H9 (cell line): ENCODE results near the gene CACNA1D. TPM values are rescaled to one million over a fixed set of nuclear protein-coding genes. Genes with fewer than 3 reads are reported as not detected.

Experiments
- DNase-seq: peaks from one replicate; pipeline ENCODE4 v3.0.0-alpha.2; 2017
- H2AFZ ChIP-seq: one replicate; pipeline ENCODE4 v1.6.1; 2013; ENCODE audit warnings: mild to moderate bottlenecking, low read length, control low read depth, moderate library complexity
- H2AK5ac ChIP-seq: 2 replicates; pipeline ENCODE4 v1.6.1; 2013; ENCODE audit warnings: low read length, control low read depth, mixed read lengths; ENCODE audit not compliant: insufficient read length
- H2BK120ac ChIP-seq: one replicate; pipeline ENCODE4 v1.6.1; 2013; ENCODE audit warnings: low read depth, mild to moderate bottlenecking, low read length, control low read depth, inconsistent platforms; ENCODE audit not compliant: poor library complexity, severe bottlenecking
- H2BK12ac ChIP-seq: 2 replicates; pipeline ENCODE4 v1.6.1; 2013; ENCODE audit warnings: low read length, control low read depth, mixed read lengths, low read depth; ENCODE audit not compliant: insufficient read length
- H2BK15ac ChIP-seq: 2 replicates; pipeline ENCODE4 v1.6.1; 2013; ENCODE audit warnings: low read depth, low read length, control low read depth
- H2BK20ac ChIP-seq: one replicate; pipeline ENCODE4 v1.6.1; 2013; ENCODE audit warnings: low read depth, mild to moderate bottlenecking, low read length, control low read depth, inconsistent platforms; ENCODE audit not compliant: poor library complexity, severe bottlenecking
- H2BK5ac ChIP-seq: 2 replicates; pipeline ENCODE4 v1.6.1; 2013; ENCODE audit warnings: low read length, control low read depth, mixed read lengths; ENCODE audit not compliant: insufficient read length
- H3K14ac ChIP-seq: 2 replicates; pipeline ENCODE4 v1.6.1; 2013; ENCODE audit warnings: low read length, control low read depth; ENCODE audit not compliant: insufficient read depth
- H3K18ac ChIP-seq: 2 replicates; pipeline ENCODE4 v1.6.1; 2013; ENCODE audit warnings: low read depth, mild to moderate bottlenecking, mixed read lengths, low read length, control low read depth; ENCODE audit not compliant: insufficient read length
- H3K23ac ChIP-seq: 2 replicates; pipeline ENCODE4 v1.6.1; 2013; ENCODE audit warnings: low read length, control low read depth, mixed read lengths, low read depth; ENCODE audit not compliant: insufficient read length
- H3K23me2 ChIP-seq: 2 replicates; pipeline ENCODE4 v1.6.1; 2013; ENCODE audit warnings: low read depth, mild to moderate bottlenecking, mixed read lengths, low read length, control low read depth; ENCODE audit not compliant: insufficient read length, poor library complexity, severe bottlenecking
- H3K27ac ChIP-seq: 2 replicates; pipeline ENCODE4 v1.5.1; 2013; ENCODE audit warnings: low read length, control low read depth, mixed read lengths, low read depth; ENCODE audit not compliant: insufficient read length
- H3K27me3 ChIP-seq: 2 replicates; pipeline ENCODE4 v1.6.1; 2013; ENCODE audit warnings: low read length, control low read depth, inconsistent platforms; ENCODE audit not compliant: insufficient read depth
- H3K4ac ChIP-seq: 2 replicates; pipeline ENCODE4 v1.6.1; 2013; ENCODE audit warnings: low read depth, mild to moderate bottlenecking, control low read depth, inconsistent platforms, low read length, moderate library complexity
- H3K4me1 ChIP-seq: 2 replicates; pipeline ENCODE4 v1.6.1; 2013; ENCODE audit warnings: low read length, control low read depth, inconsistent platforms; ENCODE audit not compliant: insufficient read depth
- H3K4me2 ChIP-seq: 2 replicates; pipeline ENCODE4 v1.6.1; 2013; ENCODE audit warnings: low read length, control low read depth, mixed read lengths; ENCODE audit not compliant: insufficient read length, insufficient read depth
- H3K56ac ChIP-seq: 2 replicates; pipeline ENCODE4 v1.6.1; 2013; ENCODE audit warnings: low read depth, mild to moderate bottlenecking, mixed read lengths, low read length, control low read depth; ENCODE audit not compliant: insufficient read length
- H3K79me1 ChIP-seq: 2 replicates; pipeline ENCODE4 v1.6.1; 2013; ENCODE audit warnings: low read depth, mild to moderate bottlenecking, moderate library complexity, low read length, control low read depth, inconsistent platforms; ENCODE audit not compliant: insufficient read depth, poor library complexity, severe bottlenecking
- H3K79me2 ChIP-seq: 2 replicates; pipeline ENCODE4 v1.6.1; 2013; ENCODE audit warnings: low read length, control low read depth, inconsistent platforms; ENCODE audit not compliant: insufficient read depth
- H3K9ac ChIP-seq: 2 replicates; pipeline ENCODE4 v1.6.1; 2013; ENCODE audit warnings: low read length, control low read depth, mixed read lengths; ENCODE audit not compliant: insufficient read length; ENCODE audit errors: extremely low read depth
- H3K9me3 ChIP-seq: one replicate; pipeline ENCODE4 v1.6.1; 2013; ENCODE audit warnings: low read depth, low read length, inconsistent platforms; ENCODE audit not compliant: control insufficient read depth
- H3T11ph ChIP-seq: one replicate; pipeline ENCODE4 v1.6.1; 2013; ENCODE audit warnings: mild to moderate bottlenecking, low read length, control low read depth, inconsistent platforms
- H4K20me1 ChIP-seq: one replicate; pipeline ENCODE4 v1.6.1; 2013; ENCODE audit not compliant: control insufficient read depth, insufficient read length, insufficient read depth
- H4K5ac ChIP-seq: 2 replicates; pipeline ENCODE4 v1.6.1; 2013; ENCODE audit warnings: low read depth, mild to moderate bottlenecking, mixed read lengths, low read length, control low read depth; ENCODE audit not compliant: insufficient read length
- H4K8ac ChIP-seq: replicated peaks from 2 replicates; pipeline ENCODE4 v1.6.1; 2013; ENCODE audit warnings: low read length, control low read depth, mixed read lengths, low read depth; ENCODE audit not compliant: insufficient read length
- H4K91ac ChIP-seq: 2 replicates; pipeline ENCODE4 v1.6.1; 2013; ENCODE audit warnings: low read depth, mild to moderate bottlenecking, moderate library complexity, mixed read lengths, low read length, control low read depth; ENCODE audit not compliant: insufficient read length
- H3K27ac Mint-ChIP-seq, 3 experiments: 2 replicates in 2 of 3; 3 replicates in 1 of 3; pipeline ENCODE4 v1.8.0; 2020 to 2021; ENCODE audit warnings: mixed read lengths in 3 of 3, mild to moderate bottlenecking in 1 of 3, moderate library complexity in 1 of 3
- H3K27me3 Mint-ChIP-seq: 2 replicates; pipeline ENCODE4 v1.8.0; 2021; ENCODE audit warnings: low read depth, mild to moderate bottlenecking, moderate library complexity, mixed read lengths
- H3K36me3 Mint-ChIP-seq, 3 experiments: 2 replicates in 2 of 3; 3 replicates in 1 of 3; pipeline ENCODE4 v1.8.0; 2020 to 2021; ENCODE audit warnings: low read depth in 3 of 3, mixed read lengths in 3 of 3; ENCODE audit not compliant: insufficient read depth in 1 of 3
- H3K4me1 Mint-ChIP-seq, 2 experiments: 2 replicates each; pipeline ENCODE4 v1.8.0; 2020; ENCODE audit warnings: mixed read lengths in 2 of 2
- H3K4me3 Mint-ChIP-seq, 2 experiments: 2 replicates in 1 of 2; 3 replicates in 1 of 2; pipeline ENCODE4 v1.8.0; 2020 to 2021; ENCODE audit warnings: mild to moderate bottlenecking in 2 of 2, mixed read lengths in 2 of 2, moderate library complexity in 1 of 2
- H3K9me3 Mint-ChIP-seq, 2 experiments: 2 replicates in 1 of 2; 3 replicates in 1 of 2; pipeline ENCODE4 v1.8.0; 2020; ENCODE audit warnings: mild to moderate bottlenecking in 2 of 2, mixed read lengths in 2 of 2, moderate library complexity in 1 of 2
- CTCF ChIP-seq: fragments of 200-600 bp; sonication (generic); conservative IDR thresholded peaks from 3 replicates; pipeline ENCODE4 v1.8.0; 2021; ENCODE audit warnings: antibody characterized with exemption, mild to moderate bottlenecking
- WGBS: extraction: QIAGEN DNeasy Blood & Tissue Kit; methylation state at CpG from one replicate; pipeline ENCODE4 v1.1.7; 2013; ENCODE audit warnings: missing lambda C conversion rate, low lambda C conversion rate, mixed read lengths; ENCODE audit not compliant: insufficient read length; ENCODE audit errors: extremely low coverage; 5-methylcytosine and 5-hydroxymethylcytosine counted together
- total RNA-seq: library from RNA; stranded (reverse); gene quantifications from 2 replicates; pipeline ENCODE4 v1.2.1, GENCODE V29; 2021

The CACNA1D gene
- total RNA-seq, 1 experiment from 2014 or later = 3.5 TPM

- Histone ChIP-seq H4K8ac (no peak overlapping the region), H3K4me2 (no peak overlapping the region), H3K9me3 (no peaks in the 10 kb centered on the region), H3K27me3 (no peaks in the 10 kb centered on the region), H2AK5ac (no peak overlapping the region), H3K23me2 (no peaks in the 10 kb centered on the region), H3K18ac (no peak overlapping the region), H3K4ac (no peak overlapping the region), H4K5ac (no peak overlapping the region), H2BK20ac (no peak overlapping the region), H3K14ac (no peak overlapping the region), H4K20me1 (no peaks in the 10 kb centered on the region), H2BK5ac (no peak overlapping the region), H3K9ac (no peak overlapping the region), H3K27ac (no peak overlapping the region), H3K79me2 (no peaks in the 10 kb centered on the region), H2BK15ac (no peak overlapping the region), H2BK120ac (no peak overlapping the region), H3K4me1 (no peaks in the 10 kb centered on the region), H2BK12ac (no peak overlapping the region), H3K56ac (no peak overlapping the region), H4K91ac (no peak overlapping the region), H3K23ac (no peak overlapping the region), H3K79me1 (no peaks in the 10 kb centered on the region), H2AFZ (no peak overlapping the region), H3T11ph (no peak overlapping the region)
- no peak for TF ChIP-seq CTCF
- H3K27ac Mint-ChIP-seq = no peak overlapping the region
- no peak for DNase-seq
- no peaks in the 10 kb centered on the region; a peak in 1 of 5 replicates for H3K9me3 Mint-ChIP-seq
- no CpG with 5 or more reads among the region's 2 CpGs for WGBS
- no peak overlapping the region for H3K4me3 Mint-ChIP-seq
- H3K36me3 Mint-ChIP-seq = no peaks in the 10 kb centered on the region
- peaks cover 2 to 7% of the 10 kb centered on the region in 2 experiments; a peak in 2 of 4 replicates for H3K4me1 Mint-ChIP-seq
- peaks cover 3% of the 10 kb centered on the region for H3K27me3 Mint-ChIP-seq
These were observed 195.3 kb downstream of the CACNA1D start for GRCh38 chr3:53689681-53690080.
